Measurements from ENCODE around the gene CDC42BPA. TPM values are rescaled to one million over a fixed set of nuclear protein-coding genes. Genes with fewer than 3 reads are reported as not detected.
A peak's percentile ranks its signal among the peaks of the same experiment; 100 is the strongest.

The CDC42BPA gene
- total RNA-seq, 1 donor from 2014 or later = 40.3 TPM

DNA sequence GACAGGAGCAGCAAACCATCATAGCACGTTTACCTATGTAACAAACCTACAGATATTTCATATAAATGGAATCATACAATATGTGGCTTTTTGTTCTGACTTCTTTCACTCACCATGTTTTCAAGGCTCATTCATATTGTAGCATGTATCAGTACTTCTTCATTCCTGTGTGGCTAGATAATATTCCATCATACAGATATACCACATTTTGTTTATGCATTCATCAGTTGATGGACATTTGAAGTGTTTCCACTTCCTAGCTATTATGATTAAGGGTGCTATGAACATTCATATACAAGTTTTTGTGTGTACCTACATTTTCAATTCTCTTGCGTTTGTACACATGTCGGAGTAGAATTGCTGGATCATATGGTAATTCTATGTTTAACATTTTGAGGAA lies 90.1 kb downstream of the CDC42BPA start:
- Histone ChIP-seq H3K9me3 (no peaks in the 10 kb centered on the region), H3K27me3 (ENCODE audit: low read depth) (no peaks in the 10 kb centered on the region), H3K36me3 (no peaks in the 10 kb centered on the region), H3K4me3 (no peak overlapping the region), H3K27ac (no peak overlapping the region), H3K4me1 (peaks cover 9% of the 10 kb centered on the region)
- DNase-seq (no peak), ATAC-seq (no peak)
- TF ChIP-seq CTCF (IDR thresholded peaks at IDR 0.05) = no peak
- intact Hi-C loops (cut with DNase I) = no loop called here

GRCh38 chr1:227227761-227228160 lies 90.5 kb downstream of the CDC42BPA start:
- ATAC-seq (no peak), DNase-seq (no peak)
- Histone ChIP-seq H3K27ac (no peak overlapping the region), H3K4me3 (no peak overlapping the region), H3K36me3 (no peaks in the 10 kb centered on the region), H3K9me3 (no peaks in the 10 kb centered on the region), H3K27me3 (ENCODE audit: low read depth) (no peaks in the 10 kb centered on the region), H3K4me1 (peaks cover 9% of the 10 kb centered on the region)
- intact Hi-C loops (cut with DNase I) = no loop called here
- no peak for TF ChIP-seq CTCF (IDR thresholded peaks at IDR 0.05)

DNA sequence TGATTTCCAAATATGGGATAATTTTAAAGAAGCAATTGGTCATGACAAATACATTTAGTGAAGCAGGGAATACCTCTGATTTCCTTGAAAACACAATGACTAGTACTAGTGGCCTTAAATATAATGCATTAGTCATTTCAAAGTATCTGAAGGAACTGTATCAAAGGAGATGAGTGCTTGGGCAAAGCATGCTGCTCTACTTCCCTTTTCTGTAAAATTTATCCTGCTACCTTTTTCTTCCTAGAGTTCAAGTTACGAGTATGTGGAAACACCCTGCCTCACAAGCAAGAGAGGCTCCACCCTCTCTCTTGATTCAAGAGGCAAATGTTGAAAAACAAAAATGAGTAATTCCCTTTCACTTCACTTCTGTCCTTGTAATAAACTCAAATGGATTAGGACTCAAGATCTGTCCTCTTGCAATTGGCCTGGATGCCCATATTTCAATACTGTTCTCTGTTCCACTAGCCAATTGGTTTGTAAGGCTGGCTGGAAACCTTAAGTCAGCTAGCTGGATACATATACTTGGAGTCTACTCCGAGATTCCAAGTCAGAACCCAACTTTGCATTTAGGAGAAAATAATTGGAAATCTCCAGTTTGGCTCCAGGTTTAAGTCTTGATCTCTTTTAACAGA lies 92.5 kb downstream of the CDC42BPA start:
- H3K4me1 ChIP-seq = peaks cover 9% of the 10 kb centered on the region
- no peak for TF ChIP-seq CTCF (IDR thresholded peaks at IDR 0.05)
- DNase-seq = no peak
- intact Hi-C loops (cut with DNase I) = no loop called here
- no peak overlapping the region for H3K27ac ChIP-seq
- H3K9me3 ChIP-seq = no peaks in the 10 kb centered on the region
- H3K27me3 ChIP-seq (ENCODE audit: low read depth) = no peaks in the 10 kb centered on the region
- peak; percentile 53 to 73 for ATAC-seq
- no peak overlapping the region for H3K4me3 ChIP-seq
- no peaks in the 10 kb centered on the region for H3K36me3 ChIP-seq

GRCh38 chr1:227223171-227223806 lies 95.0 kb downstream of the CDC42BPA start:
- H3K4me1 ChIP-seq = peaks cover 9% of the 10 kb centered on the region
- intact Hi-C loops (cut with DNase I) = no loop called here
- no peaks in the 10 kb centered on the region for H3K27me3 ChIP-seq (ENCODE audit: low read depth)
- TF ChIP-seq CTCF (IDR thresholded peaks at IDR 0.05) = no peak
- no peaks in the 10 kb centered on the region for H3K36me3 ChIP-seq
- ATAC-seq (no peak), DNase-seq (no peak)
- H3K4me3 ChIP-seq = no peak overlapping the region
- no peaks in the 10 kb centered on the region for H3K9me3 ChIP-seq
- no peak overlapping the region for H3K27ac ChIP-seq

DNA sequence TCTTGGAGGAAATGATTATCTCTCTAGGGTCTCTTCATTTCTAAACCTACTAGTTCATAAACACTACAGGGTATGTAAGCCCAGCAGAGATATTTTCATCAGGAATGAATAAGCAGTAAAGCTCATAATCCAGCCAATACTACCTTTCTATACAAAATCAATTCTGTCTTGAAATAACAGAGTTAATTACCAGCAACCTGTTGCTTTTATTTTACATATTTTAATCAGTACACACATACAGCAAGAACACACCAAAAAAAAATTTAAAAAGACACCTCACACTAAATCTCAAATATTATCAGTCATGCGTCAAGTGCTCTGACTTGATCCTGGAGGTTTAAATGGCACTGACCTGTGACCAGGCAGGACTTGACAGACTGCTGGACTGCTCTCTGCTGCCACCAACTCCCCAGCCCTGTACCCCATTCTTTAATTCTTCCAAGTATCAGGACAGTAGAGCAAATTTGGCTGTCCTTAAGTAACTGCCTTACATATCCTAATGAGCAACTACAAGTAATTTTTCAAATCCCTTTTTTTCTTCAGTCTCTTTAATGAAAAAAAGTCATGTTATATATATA lies 98.5 kb downstream of the CDC42BPA start:
- Histone ChIP-seq H3K9me3 (no peaks in the 10 kb centered on the region), H3K4me1 (no peaks in the 10 kb centered on the region), H3K27ac (no peak overlapping the region), H3K36me3 (no peaks in the 10 kb centered on the region), H3K4me3 (no peak overlapping the region), H3K27me3 (ENCODE audit: low read depth) (no peaks in the 10 kb centered on the region)
- TF ChIP-seq CTCF (IDR thresholded peaks at IDR 0.05) = no peak
- ATAC-seq = no peak
- intact Hi-C loops (cut with DNase I) = no loop called here
- DNase-seq = no peak
